ENCODE measurements around the gene C5orf15.

GRCh38 chr5:134003817-134004625, 35.6 kb upstream of the C5orf15 start:
- TF ChIP-seq IRF2 (CRISPR knock-in tag; IDR thresholded peaks at IDR 0.05) (no peak), YY1 (IDR thresholded peaks at IDR 0.05; ENCODE audit: borderline replicate concordance in 1 of 3, control insufficient read depth in 1 of 3, extremely low read depth in 1 of 3, insufficient read depth in 3 of 3, insufficient read length in 1 of 3, insufficient replicate concordance in 2 of 3, low read depth in 1 of 3, low read length in 2 of 3) (no peak), NFIC (IDR thresholded peaks at IDR 0.05) (no peak), CTCF (IDR thresholded peaks at IDR 0.05 in 2 of 3, conservative IDR thresholded peaks at IDR 0.05 in 1 of 3; ENCODE audit: insufficient read depth in 2 of 3, low read depth in 1 of 3, low read length in 3 of 3) (no peak), CREB3 (tag; conservative IDR thresholded peaks at IDR 0.05; ENCODE audit: low read depth) (no peak), MXD1 (CRISPR knock-in tag; IDR thresholded peaks at IDR 0.05; ENCODE audit: borderline replicate concordance, poor library complexity, severe bottlenecking) (no peak), ZFX (CRISPR knock-in tag; IDR thresholded peaks at IDR 0.05) (peak; percentile 66), CBX1 (IDR thresholded peaks at IDR 0.05; ENCODE audit: low read depth) (no peak), CBFA2T2 (conservative IDR thresholded peaks at IDR 0.05) (no peak), SMC3 (conservative IDR thresholded peaks at IDR 0.05; ENCODE audit: insufficient read depth, low read depth, low read length) (no peak), ZNF431 (CRISPR knock-in tag; IDR thresholded peaks at IDR 0.05) (no peak), MEF2D (tag; conservative IDR thresholded peaks at IDR 0.05; ENCODE audit: low read depth) (no peak), ETV6 (IDR thresholded peaks at IDR 0.05; ENCODE audit: borderline replicate concordance in 1 of 2, low read depth in 2 of 2, low read length in 1 of 2) (no peak), ETV6 (CRISPR knock-in tag; IDR thresholded peaks at IDR 0.05; ENCODE audit: borderline replicate concordance) (peak; percentile 82; the same call in 1 of the 2 replicates), ZNF398 (CRISPR knock-in tag; IDR thresholded peaks at IDR 0.05) (no peak)

Data from K562 (cell line).